ENCODE measurements around the gene PCGF1.

PCGF1 gene

GRCh38 chr2:74457129-74457548, 50.4 kb downstream of the PCGF1 start:
- Histone ChIP-seq H3K36me3 (ENCODE audit: control insufficient read depth, insufficient read depth, low read length) (peaks cover 4% of the 10 kb centered on the region), H3K4me3 (ENCODE audit: insufficient read depth, low read depth, low read length) (peak overlapping the region; percentile 75), H3K27ac (ENCODE audit: insufficient read depth, low read depth, low read length, poor library complexity, severe bottlenecking) (peak overlapping the region; percentile 94), H3K27me3 (ENCODE audit: control insufficient read depth, insufficient read depth, low read length, poor library complexity, severe bottlenecking) (no peaks in the 10 kb centered on the region), H3K4me1 (ENCODE audit: control insufficient read depth, insufficient read depth, low read length) (peaks cover 12% of the 10 kb centered on the region), H3K9me3 (ENCODE audit: control insufficient read depth, low read length) (no peaks in the 10 kb centered on the region)
- WGBS, 2 experiments, result 1 to 2% methylated on average over 27 of the region's 27 CpGs
